Endothelial cell (in vitro differentiated cells): ENCODE results near the gene OVOL2. TPM values are rescaled to one million over a fixed set of nuclear protein-coding genes. Genes with fewer than 3 reads are reported as not detected.

Experiments
- DNase-seq: peaks from one replicate; pipeline ENCODE4 v3.0.0; 2021; ENCODE audit warnings: low spot score
- H3K27ac Mint-ChIP-seq: one replicate; pipeline ENCODE4 v1.8.0; 2021; ENCODE audit warnings: mixed read lengths, inconsistent platforms; ENCODE audit not compliant: unreplicated experiment
- H3K27me3 Mint-ChIP-seq: one replicate; pipeline ENCODE4 v1.8.0; 2021; ENCODE audit warnings: mild to moderate bottlenecking, moderate library complexity, mixed read lengths, inconsistent platforms; ENCODE audit not compliant: unreplicated experiment
- H3K36me3 Mint-ChIP-seq: one replicate; pipeline ENCODE4 v1.8.0; 2021; ENCODE audit warnings: mild to moderate bottlenecking, low read depth, mixed read lengths, inconsistent platforms; ENCODE audit not compliant: unreplicated experiment
- H3K4me1 Mint-ChIP-seq: one replicate; pipeline ENCODE4 v1.8.0; 2021; ENCODE audit warnings: mild to moderate bottlenecking, mixed read lengths, inconsistent platforms; ENCODE audit not compliant: unreplicated experiment
- H3K4me3 Mint-ChIP-seq: one replicate; pipeline ENCODE4 v1.8.0; 2021; ENCODE audit warnings: mild to moderate bottlenecking, mixed read lengths, inconsistent platforms; ENCODE audit not compliant: unreplicated experiment
- H3K9me3 Mint-ChIP-seq: one replicate; pipeline ENCODE4 v1.8.0; 2021; ENCODE audit warnings: mixed read lengths, inconsistent platforms; ENCODE audit not compliant: unreplicated experiment
- CTCF ChIP-seq: fragments of 200-600 bp; sonication (generic); IDR thresholded peaks from one replicate; pipeline ENCODE4 v1.5.0; 2021; ENCODE audit warnings: antibody characterized with exemption; ENCODE audit not compliant: unreplicated experiment
- total RNA-seq: library from RNA; stranded (reverse); fragmentation: NEBNext Ultra II Directional; extraction: Animal tissue kit (Norgen Biotek cat#: 25700); gene quantifications from one replicate; pipeline ENCODE4 v1.2.1, GENCODE V29; 2021; ENCODE audit not compliant: unreplicated experiment

Gene OVOL2
- total RNA-seq, 1 donor from 2014 or later = not detected

- Mint-ChIP-seq H3K27me3 (peaks cover 3% of the 10 kb centered on the region), H3K4me1 (no peaks in the 10 kb centered on the region), H3K36me3 (no peaks in the 10 kb centered on the region), H3K9me3 (no peaks in the 10 kb centered on the region), H3K27ac (no peak overlapping the region), H3K4me3 (no peak overlapping the region)
- DNase-seq = no peak
- no peak for TF ChIP-seq CTCF
Measured at GRCh38 chr20:18046535-18046934, 11.2 kb downstream of the OVOL2 start.

GRCh38 chr20:18042229-18042628, 15.5 kb downstream of the OVOL2 start:
- Mint-ChIP-seq H3K9me3 (no peaks in the 10 kb centered on the region), H3K4me3 (no peak overlapping the region), H3K4me1 (no peaks in the 10 kb centered on the region), H3K27ac (no peak overlapping the region), H3K27me3 (peaks cover 14% of the 10 kb centered on the region), H3K36me3 (no peaks in the 10 kb centered on the region)
- no peak for TF ChIP-seq CTCF
- no peak for DNase-seq

- H3K4me3 Mint-ChIP-seq = no peak overlapping the region
- H3K27ac Mint-ChIP-seq = no peak overlapping the region
- H3K4me1 Mint-ChIP-seq = no peaks in the 10 kb centered on the region
- DNase-seq = no peak
- no peak for TF ChIP-seq CTCF
- no peaks in the 10 kb centered on the region for H3K9me3 Mint-ChIP-seq
- peaks cover 14% of the 10 kb centered on the region for H3K27me3 Mint-ChIP-seq
- H3K36me3 Mint-ChIP-seq = no peaks in the 10 kb centered on the region
Measured at GRCh38 chr20:18041462-18041861, 16.3 kb downstream of the OVOL2 start.

- DNase-seq = no peak
- Mint-ChIP-seq H3K4me1 (no peaks in the 10 kb centered on the region), H3K36me3 (no peaks in the 10 kb centered on the region), H3K4me3 (no peak overlapping the region), H3K27me3 (peaks cover 13% of the 10 kb centered on the region), H3K9me3 (no peaks in the 10 kb centered on the region), H3K27ac (peak overlapping the region; percentile 26)
- no peak for TF ChIP-seq CTCF
Measured at GRCh38 chr20:18039063-18039462, 18.7 kb downstream of the OVOL2 start.

GRCh38 chr20:18034039-18034438, 23.7 kb downstream of the OVOL2 start:
- no peak for TF ChIP-seq CTCF
- Mint-ChIP-seq H3K4me3 (no peak overlapping the region), H3K9me3 (no peaks in the 10 kb centered on the region), H3K36me3 (no peaks in the 10 kb centered on the region), H3K4me1 (no peaks in the 10 kb centered on the region), H3K27ac (no peak overlapping the region), H3K27me3 (peaks cover 8% of the 10 kb centered on the region)
- DNase-seq = no peak
